ENCODE measurements around the gene VIP. TPM values are rescaled to one million over a fixed set of nuclear protein-coding genes. Genes with fewer than 3 reads are reported as not detected.
"Not testable (repeated sequence)": the region's sequence is repeated elsewhere in the genome, so short reads cannot be mapped to it uniquely, and the experiment has no call there.

The VIP gene
- 6.5 and 7.1 TPM in 2 replicates for total RNA-seq

DNA sequence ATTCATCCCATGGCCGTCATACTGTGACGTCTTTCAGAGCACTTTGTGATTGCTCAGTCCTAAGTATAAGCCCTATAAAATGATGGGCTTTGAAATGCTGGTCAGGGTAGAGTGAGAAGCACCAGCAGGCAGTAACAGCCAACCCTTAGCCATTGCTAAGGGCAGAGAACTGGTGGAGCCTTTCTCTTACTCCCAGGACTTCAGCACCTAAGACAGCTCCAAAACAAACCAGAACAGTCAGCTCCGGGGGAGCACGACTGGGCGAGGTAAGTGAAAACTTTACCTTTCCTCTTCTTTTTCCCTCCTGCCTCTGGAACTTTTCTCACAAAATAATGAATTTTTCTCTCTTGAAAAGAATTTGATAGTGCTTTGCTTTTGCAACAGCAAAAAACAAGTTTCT is at the start of gene VIP:
Gene VIP, plus strand, starts transcription at position 104 of the 400 bp plus-strand sequence. CDS start 1,381 bp downstream, outside the sequence.
- Histone ChIP-seq H3K36me3 (ENCODE audit: control insufficient read depth, insufficient read depth, low read length) (no peaks in the 10 kb centered on the region), H3K27me3 (ENCODE audit: control insufficient read depth, insufficient read depth, low read length) (no peaks in the 10 kb centered on the region), H3K4me3 (ENCODE audit: low read depth, low read length) (no peak within 1 kb of the TSS)
- DNase-seq (ENCODE audit: low read depth), result peak; percentile 12
- TF ChIP-seq, protein P1, sequence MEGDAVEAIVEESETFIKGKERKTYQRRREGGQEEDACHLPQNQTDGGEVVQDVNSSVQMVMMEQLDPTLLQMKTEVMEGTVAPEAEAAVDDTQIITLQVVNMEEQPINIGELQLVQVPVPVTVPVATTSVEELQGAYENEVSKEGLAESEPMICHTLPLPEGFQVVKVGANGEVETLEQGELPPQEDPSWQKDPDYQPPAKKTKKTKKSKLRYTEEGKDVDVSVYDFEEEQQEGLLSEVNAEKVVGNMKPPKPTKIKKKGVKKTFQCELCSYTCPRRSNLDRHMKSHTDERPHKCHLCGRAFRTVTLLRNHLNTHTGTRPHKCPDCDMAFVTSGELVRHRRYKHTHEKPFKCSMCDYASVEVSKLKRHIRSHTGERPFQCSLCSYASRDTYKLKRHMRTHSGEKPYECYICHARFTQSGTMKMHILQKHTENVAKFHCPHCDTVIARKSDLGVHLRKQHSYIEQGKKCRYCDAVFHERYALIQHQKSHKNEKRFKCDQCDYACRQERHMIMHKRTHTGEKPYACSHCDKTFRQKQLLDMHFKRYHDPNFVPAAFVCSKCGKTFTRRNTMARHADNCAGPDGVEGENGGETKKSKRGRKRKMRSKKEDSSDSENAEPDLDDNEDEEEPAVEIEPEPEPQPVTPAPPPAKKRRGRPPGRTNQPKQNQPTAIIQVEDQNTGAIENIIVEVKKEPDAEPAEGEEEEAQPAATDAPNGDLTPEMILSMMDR (IDR thresholded peaks at IDR 0.05; ENCODE audit: insufficient read depth, low read length, poor library complexity, severe bottlenecking), result no peak

DNA sequence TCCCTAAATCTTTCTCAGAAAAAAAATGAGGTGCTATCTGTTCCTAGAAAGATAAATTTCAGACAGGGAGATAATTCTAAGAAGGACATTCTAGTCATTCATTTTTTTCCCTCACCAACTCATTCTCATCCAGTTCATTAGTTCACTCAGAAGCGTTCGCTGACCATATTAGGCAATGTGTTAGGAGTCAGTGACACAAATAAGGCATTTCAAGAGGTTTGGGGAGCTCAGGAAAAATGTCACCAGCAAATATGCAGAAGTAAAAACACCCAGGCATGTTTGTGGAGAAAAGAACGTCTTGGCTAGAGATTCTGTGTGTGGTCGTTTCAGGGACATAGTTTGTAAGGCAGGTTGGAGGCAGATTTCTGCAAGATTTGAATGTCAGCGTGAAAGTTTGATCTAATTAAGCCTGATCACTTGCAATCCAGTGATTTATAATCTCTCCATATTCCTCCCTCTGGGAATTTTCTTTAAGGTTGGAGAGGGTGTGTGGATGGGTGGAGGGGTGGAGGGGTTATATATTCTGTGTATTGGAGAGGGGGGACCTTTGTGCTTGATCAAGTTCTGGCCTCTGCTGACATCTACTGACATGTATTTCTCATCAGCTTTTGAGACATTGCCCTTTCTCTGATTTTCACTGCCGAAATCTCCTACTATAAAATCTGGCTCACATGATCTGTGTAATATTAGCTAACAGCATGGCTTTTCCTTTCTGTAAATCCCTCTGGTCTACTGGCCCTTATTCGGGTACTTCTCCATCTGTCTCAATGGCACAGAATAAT is 49.3 kb upstream of the VIP start:
- Histone ChIP-seq H3K4me3 (ENCODE audit: low read depth, low read length) (no peak overlapping the region), H3K27me3 (ENCODE audit: control insufficient read depth, insufficient read depth, low read length) (no peaks in the 10 kb centered on the region), H3K36me3 (ENCODE audit: control insufficient read depth, insufficient read depth, low read length) (no peaks in the 10 kb centered on the region)
- no peak for DNase-seq (ENCODE audit: low read depth)
- TF ChIP-seq, protein P1 (IDR thresholded peaks at IDR 0.05; ENCODE audit: insufficient read depth, low read length, poor library complexity, severe bottlenecking), result no peak

DNA sequence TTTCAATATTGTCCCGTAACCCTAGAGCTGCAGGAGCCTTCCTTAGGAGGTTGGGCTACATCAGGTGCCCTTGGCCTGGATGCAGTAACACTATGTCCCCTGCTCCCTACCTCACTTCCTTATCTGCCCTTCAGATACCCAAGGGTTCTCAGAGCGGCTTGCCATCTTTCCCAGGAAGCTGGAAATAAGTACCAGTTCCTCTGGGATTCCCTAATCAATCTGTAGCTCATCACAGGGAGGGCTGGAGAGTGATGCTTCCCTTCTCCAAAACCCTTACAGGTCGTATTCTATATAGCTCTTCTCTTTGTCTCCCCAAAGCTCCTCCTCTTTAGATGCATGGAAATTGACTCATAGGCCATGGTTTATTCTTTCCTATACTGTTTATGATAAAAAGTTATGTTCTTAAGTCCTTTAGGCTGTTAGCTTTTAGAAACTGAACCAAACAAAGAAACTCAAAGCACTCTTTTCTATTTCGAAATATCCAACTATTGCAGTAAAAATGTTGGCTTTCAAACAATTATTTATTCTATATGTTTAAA is 48.7 kb upstream of the VIP start:
- no peak for DNase-seq (ENCODE audit: low read depth)
- no peaks in the 10 kb centered on the region for H3K27me3 ChIP-seq (ENCODE audit: control insufficient read depth, insufficient read depth, low read length)
- TF ChIP-seq, protein P1 (IDR thresholded peaks at IDR 0.05; ENCODE audit: insufficient read depth, low read length, poor library complexity, severe bottlenecking), result no peak
- H3K36me3 ChIP-seq (ENCODE audit: control insufficient read depth, insufficient read depth, low read length), result no peaks in the 10 kb centered on the region
- no peak overlapping the region for H3K4me3 ChIP-seq (ENCODE audit: low read depth, low read length)

DNA sequence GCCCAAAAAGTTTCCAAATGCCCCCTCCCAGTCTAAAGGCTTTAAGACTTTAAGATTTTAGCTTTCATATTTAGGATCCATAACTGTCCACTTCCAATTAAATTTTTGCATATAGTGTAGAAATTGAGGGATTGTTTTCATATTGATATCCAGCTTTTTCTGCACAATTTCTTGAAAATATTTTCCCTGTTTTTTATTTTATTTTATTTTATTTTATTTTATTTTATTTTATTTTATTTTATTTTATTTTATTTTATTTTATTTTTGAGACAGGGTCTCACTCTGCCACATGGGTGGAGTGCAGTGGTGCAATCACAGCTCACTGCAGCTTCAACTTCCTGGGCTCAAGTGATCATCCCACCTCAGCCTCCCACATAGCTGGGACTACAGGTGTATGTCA is 46.8 kb upstream of the VIP start:
- DNase-seq (ENCODE audit: low read depth); H3K4me3 ChIP-seq (ENCODE audit: low read depth, low read length); H3K27me3 ChIP-seq (ENCODE audit: control insufficient read depth, insufficient read depth, low read length); H3K36me3 ChIP-seq (ENCODE audit: control insufficient read depth, insufficient read depth, low read length): not testable (repeated sequence)

DNA sequence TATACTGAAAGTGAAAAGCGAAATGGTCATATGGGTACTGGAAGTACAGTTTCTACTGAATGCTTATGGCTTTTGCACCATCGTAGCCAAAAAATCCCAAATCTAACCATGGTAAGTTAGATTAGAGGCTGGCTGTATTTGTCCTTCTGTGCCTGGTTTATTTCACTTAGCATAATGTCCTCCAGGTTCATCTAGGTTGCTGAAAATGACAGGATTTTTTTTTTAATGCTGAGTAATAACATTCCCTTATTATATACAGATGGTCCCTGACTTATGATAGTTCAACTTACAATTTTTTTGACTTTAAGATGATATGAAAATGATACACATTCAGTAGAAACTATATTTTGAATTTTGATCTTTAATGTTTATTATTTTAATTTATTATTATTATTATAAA is 45.3 kb upstream of the VIP start:
- Histone ChIP-seq H3K27me3 (ENCODE audit: control insufficient read depth, insufficient read depth, low read length) (no peaks in the 10 kb centered on the region), H3K36me3 (ENCODE audit: control insufficient read depth, insufficient read depth, low read length) (no peaks in the 10 kb centered on the region), H3K4me3 (ENCODE audit: low read depth, low read length) (no peak overlapping the region)
- DNase-seq (ENCODE audit: low read depth), result no peak
- TF ChIP-seq, protein P1 (IDR thresholded peaks at IDR 0.05; ENCODE audit: insufficient read depth, low read length, poor library complexity, severe bottlenecking), result no peak

DNA sequence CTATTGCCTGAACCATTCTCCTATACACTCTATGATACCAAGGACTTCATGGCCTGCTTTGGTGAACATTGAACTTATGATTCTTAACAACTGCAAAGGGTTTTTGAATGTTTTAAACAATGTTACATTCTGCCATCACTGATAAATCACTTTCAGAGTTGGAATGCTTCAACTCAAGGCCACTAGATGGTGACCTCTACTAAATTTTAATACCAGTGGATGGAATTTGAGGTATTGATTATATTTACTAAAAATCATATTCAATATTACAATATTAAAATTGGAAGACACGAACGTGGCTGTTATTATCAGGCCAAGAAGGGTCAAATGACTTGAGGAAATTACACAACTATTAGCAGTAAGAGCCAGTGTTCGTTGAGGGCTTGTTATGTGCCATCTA is 34.3 kb upstream of the VIP start:
- H3K27me3 ChIP-seq (ENCODE audit: control insufficient read depth, insufficient read depth, low read length), result no peaks in the 10 kb centered on the region
- TF ChIP-seq, protein P1 (IDR thresholded peaks at IDR 0.05; ENCODE audit: insufficient read depth, low read length, poor library complexity, severe bottlenecking), result no peak
- DNase-seq (ENCODE audit: low read depth), result no peak
- H3K4me3 ChIP-seq (ENCODE audit: low read depth, low read length), result no peak overlapping the region
- H3K36me3 ChIP-seq (ENCODE audit: control insufficient read depth, insufficient read depth, low read length), result no peaks in the 10 kb centered on the region

Data from kidney epithelial cell (primary cell).